ENCODE data around the gene TTLL5.

Gene TTLL5

GRCh38 chr14:75990297-75990696, 329.3 kb downstream of the TTLL5 start:
- Histone ChIP-seq H3K79me2 (ENCODE audit: insufficient read depth, low read length) (no peaks in the 10 kb centered on the region), H3K9ac (ENCODE audit: low read length) (no peak overlapping the region), H3K4me3 (ENCODE audit: insufficient read depth, low read length, poor library complexity, severe bottlenecking) (no peak overlapping the region), H4K20me1 (ENCODE audit: low read depth, low read length) (no peaks in the 10 kb centered on the region), H3K27me3 (ENCODE audit: low read length) (no peaks in the 10 kb centered on the region), H3K27ac (ENCODE audit: low read depth, low read length) (no peak overlapping the region), H3K4me2 (ENCODE audit: low read depth, low read length, poor library complexity, severe bottlenecking) (no peak overlapping the region), H3F3A (ENCODE audit: insufficient read depth) (no peaks in the 10 kb centered on the region), H3K36me3 (ENCODE audit: low read length) (no peaks in the 10 kb centered on the region), H3K9me2 (replicated peaks; ENCODE audit: insufficient read depth, low read length) (no peaks in the 10 kb centered on the region), H3K9me3 (ENCODE audit: insufficient read depth, low read length) (no peaks in the 10 kb centered on the region), H2AFZ (ENCODE audit: low read depth, low read length, severe bottlenecking) (no peak overlapping the region)
- TF ChIP-seq CTCF (IDR thresholded peaks at IDR 0.05; ENCODE audit: insufficient read depth, low read length, poor library complexity, severe bottlenecking) (no peak), EZH2phosphoT487 (conservative IDR thresholded peaks at IDR 0.05; ENCODE audit: low read length) (no peak)

GRCh38 chr14:75991753-75992152, 330.7 kb downstream of the TTLL5 start:
- Histone ChIP-seq H3K9ac (ENCODE audit: low read length) (no peak overlapping the region), H3K27ac (ENCODE audit: low read depth, low read length) (no peak overlapping the region), H3K79me2 (ENCODE audit: insufficient read depth, low read length) (no peaks in the 10 kb centered on the region), H3K9me3 (ENCODE audit: insufficient read depth, low read length) (no peaks in the 10 kb centered on the region), H3F3A (ENCODE audit: insufficient read depth) (no peaks in the 10 kb centered on the region), H3K27me3 (ENCODE audit: low read length) (no peaks in the 10 kb centered on the region), H3K4me3 (ENCODE audit: insufficient read depth, low read length, poor library complexity, severe bottlenecking) (no peak overlapping the region), H3K9me2 (replicated peaks; ENCODE audit: insufficient read depth, low read length) (no peaks in the 10 kb centered on the region), H4K20me1 (ENCODE audit: low read depth, low read length) (no peaks in the 10 kb centered on the region), H2AFZ (ENCODE audit: low read depth, low read length, severe bottlenecking) (no peak overlapping the region), H3K4me2 (ENCODE audit: low read depth, low read length, poor library complexity, severe bottlenecking) (no peak overlapping the region), H3K36me3 (ENCODE audit: low read length) (no peaks in the 10 kb centered on the region)
- no peak for TF ChIP-seq EZH2phosphoT487 (conservative IDR thresholded peaks at IDR 0.05; ENCODE audit: low read length)
- no peak for TF ChIP-seq CTCF (IDR thresholded peaks at IDR 0.05; ENCODE audit: insufficient read depth, low read length, poor library complexity, severe bottlenecking)

GRCh38 chr14:75993567-75994041, 332.6 kb downstream of the TTLL5 start:
- Histone ChIP-seq H3K9me3 (ENCODE audit: insufficient read depth, low read length) (no peaks in the 10 kb centered on the region), H3K9ac (ENCODE audit: low read length) (no peak overlapping the region), H3K27ac (ENCODE audit: low read depth, low read length) (no peak overlapping the region), H3K4me2 (ENCODE audit: low read depth, low read length, poor library complexity, severe bottlenecking) (no peak overlapping the region), H3K36me3 (ENCODE audit: low read length) (no peaks in the 10 kb centered on the region), H2AFZ (ENCODE audit: low read depth, low read length, severe bottlenecking) (no peak overlapping the region), H3K27me3 (ENCODE audit: low read length) (no peaks in the 10 kb centered on the region), H3K4me3 (ENCODE audit: insufficient read depth, low read length, poor library complexity, severe bottlenecking) (no peak overlapping the region), H3K79me2 (ENCODE audit: insufficient read depth, low read length) (no peaks in the 10 kb centered on the region), H3F3A (ENCODE audit: insufficient read depth) (no peaks in the 10 kb centered on the region), H4K20me1 (ENCODE audit: low read depth, low read length) (no peaks in the 10 kb centered on the region), H3K9me2 (replicated peaks; ENCODE audit: insufficient read depth, low read length) (no peaks in the 10 kb centered on the region)
- TF ChIP-seq EZH2phosphoT487 (conservative IDR thresholded peaks at IDR 0.05; ENCODE audit: low read length) = no peak
- TF ChIP-seq CTCF (IDR thresholded peaks at IDR 0.05; ENCODE audit: insufficient read depth, low read length, poor library complexity, severe bottlenecking) = no peak

Data from SU-DHL-6 (cell line).